ENCODE results near the gene CREBRF.
"Not testable (repeated sequence)": the region's sequence is repeated elsewhere in the genome, so short reads cannot be mapped to it uniquely, and the experiment has no call there.

Gene CREBRF

GRCh38 chr5:173114536-173114935, 58.4 kb downstream of the CREBRF start:
- DNase-seq (ENCODE audit: low read depth), result no peak
- TF ChIP-seq CTCF (conservative IDR thresholded peaks at IDR 0.05; ENCODE audit: control insufficient read depth, insufficient read depth, low read depth, low read length), result no peak
- no peak overlapping the region for H3K4me3 ChIP-seq (ENCODE audit: control insufficient read depth, low read depth, low read length)

- TF ChIP-seq CTCF (conservative IDR thresholded peaks at IDR 0.05; ENCODE audit: control insufficient read depth, insufficient read depth, low read depth, low read length), result no peak
- DNase-seq (ENCODE audit: low read depth), result no peak
- no peak overlapping the region for H3K4me3 ChIP-seq (ENCODE audit: control insufficient read depth, low read depth, low read length)
These were observed 63.6 kb downstream of the CREBRF start for GRCh38 chr5:173119719-173120118.

- DNase-seq (ENCODE audit: low read depth), result peak; percentile 74
- no peak overlapping the region for H3K4me3 ChIP-seq (ENCODE audit: control insufficient read depth, low read depth, low read length)
These were observed 67.3 kb downstream of the CREBRF start for GRCh38 chr5:173123416-173123815.

GRCh38 chr5:173132166-173132565, 76.0 kb downstream of the CREBRF start:
- DNase-seq (ENCODE audit: low read depth); H3K4me3 ChIP-seq (ENCODE audit: control insufficient read depth, low read depth, low read length): not testable (repeated sequence)

More at GRCh38 chr5:173123416-173123815, 67.3 kb downstream of the CREBRF start:
- TF ChIP-seq CTCF (conservative IDR thresholded peaks at IDR 0.05; ENCODE audit: control insufficient read depth, insufficient read depth, low read depth, low read length), result no peak

- TF ChIP-seq CTCF (conservative IDR thresholded peaks at IDR 0.05; ENCODE audit: control insufficient read depth, insufficient read depth, low read depth, low read length), result no peak
- no peak for DNase-seq (ENCODE audit: low read depth)
- no peak overlapping the region for H3K4me3 ChIP-seq (ENCODE audit: control insufficient read depth, low read depth, low read length)
These were observed 82.6 kb downstream of the CREBRF start for GRCh38 chr5:173138707-173139106.

GRCh38 chr5:173139631-173140030, 83.5 kb downstream of the CREBRF start:
- TF ChIP-seq CTCF (conservative IDR thresholded peaks at IDR 0.05; ENCODE audit: control insufficient read depth, insufficient read depth, low read depth, low read length), result no peak
- no peak overlapping the region for H3K4me3 ChIP-seq (ENCODE audit: control insufficient read depth, low read depth, low read length)
- DNase-seq (ENCODE audit: low read depth), result no peak

GRCh38 chr5:173140769-173141168, 84.6 kb downstream of the CREBRF start:
- DNase-seq (ENCODE audit: low read depth), result no peak
- H3K4me3 ChIP-seq (ENCODE audit: control insufficient read depth, low read depth, low read length), result no peak overlapping the region
- TF ChIP-seq CTCF (conservative IDR thresholded peaks at IDR 0.05; ENCODE audit: control insufficient read depth, insufficient read depth, low read depth, low read length), result no peak
